ENCODE data around the gene MRPS18A.
"Not testable (repeated sequence)": the region's sequence is repeated elsewhere in the genome, so short reads cannot be mapped to it uniquely, and the experiment has no call there.

Gene MRPS18A

GRCh38 chr6:43716099-43716498 lies 28.5 kb upstream of the MRPS18A start:
- DNase-seq, result no peak

DNA sequence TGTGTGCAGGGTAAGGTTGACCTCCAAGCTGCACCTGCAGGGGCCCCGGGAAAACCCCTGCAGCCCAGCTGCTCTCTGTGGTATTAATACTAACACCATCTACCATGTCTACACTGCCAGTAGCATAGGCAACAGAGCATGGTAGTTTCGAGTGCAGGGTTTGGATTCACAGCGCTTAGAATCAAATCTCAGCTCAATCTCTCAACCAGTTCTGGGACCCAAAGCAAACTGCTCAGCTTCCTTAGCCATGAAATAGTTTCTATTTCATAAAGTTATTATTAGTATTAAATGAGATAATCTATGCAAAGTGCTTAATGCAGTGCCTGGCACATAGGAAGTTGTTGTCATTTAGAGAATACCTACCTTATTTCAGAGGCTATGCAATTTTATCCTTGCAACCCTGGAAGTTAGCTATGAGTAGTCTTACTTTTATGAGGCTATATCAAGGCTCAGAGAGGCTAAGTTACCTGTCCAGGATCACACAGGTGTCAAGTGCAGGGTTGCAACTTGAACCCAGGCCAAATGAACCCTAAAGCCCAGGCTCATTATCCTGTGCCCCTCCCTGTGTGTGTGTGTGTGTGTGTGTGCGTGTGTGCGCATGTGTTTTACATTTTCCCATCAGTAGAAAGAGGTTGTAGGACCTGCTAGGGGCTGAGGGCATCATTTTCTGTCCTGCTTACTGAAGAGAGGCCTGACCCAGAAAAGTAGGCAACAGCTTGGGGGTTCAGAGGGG lies 27.6 kb upstream of the MRPS18A start:
- DNase-seq, result no peak

DNA sequence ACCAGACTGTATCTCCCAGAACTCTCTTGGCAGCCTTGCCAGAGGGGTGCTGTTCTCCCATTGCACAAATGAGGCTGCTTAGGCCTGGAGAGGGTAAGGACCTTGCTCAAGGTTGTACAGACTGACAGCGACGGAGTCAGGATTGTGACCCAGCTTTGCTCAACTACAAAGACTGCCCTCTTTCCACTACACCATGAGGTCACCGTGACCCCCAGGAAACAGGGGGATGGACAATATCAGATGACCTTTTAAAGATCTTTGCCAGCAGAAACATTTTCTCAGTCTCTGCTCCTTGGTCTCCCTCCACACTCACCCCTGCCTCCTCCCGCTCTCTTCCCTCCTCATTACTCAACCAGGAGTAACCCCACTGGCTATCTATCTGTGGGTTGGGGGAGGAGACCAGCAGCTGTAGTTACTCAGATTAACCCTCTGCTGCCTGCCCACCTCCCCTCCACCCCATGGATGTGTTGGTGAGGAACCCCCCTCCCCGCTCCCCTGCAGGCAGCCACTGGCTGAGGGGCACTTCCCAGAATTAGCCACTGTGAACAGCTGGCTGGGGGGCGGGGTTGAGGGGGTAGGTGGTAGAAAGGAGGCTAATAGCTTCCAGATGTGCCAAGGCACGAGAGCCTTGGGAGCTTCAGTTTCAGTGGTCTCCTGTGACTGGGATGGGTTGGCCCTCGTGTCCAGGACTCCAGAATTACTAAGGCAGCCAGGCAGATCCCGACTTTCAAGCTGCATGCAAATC lies 26.9 kb upstream of the MRPS18A start:
- DNase-seq, result no peak

- DNase-seq, result no peak
These were observed 26.2 kb upstream of the MRPS18A start for GRCh38 chr6:43713643-43714310.

- no peak for DNase-seq
These were observed 25.0 kb upstream of the MRPS18A start for GRCh38 chr6:43712579-43712978.

GRCh38 chr6:43710576-43710975 lies 23.0 kb upstream of the MRPS18A start:
- DNase-seq, result no peak

GRCh38 chr6:43709654-43710303 lies 22.2 kb upstream of the MRPS18A start:
- no peak for DNase-seq

DNA sequence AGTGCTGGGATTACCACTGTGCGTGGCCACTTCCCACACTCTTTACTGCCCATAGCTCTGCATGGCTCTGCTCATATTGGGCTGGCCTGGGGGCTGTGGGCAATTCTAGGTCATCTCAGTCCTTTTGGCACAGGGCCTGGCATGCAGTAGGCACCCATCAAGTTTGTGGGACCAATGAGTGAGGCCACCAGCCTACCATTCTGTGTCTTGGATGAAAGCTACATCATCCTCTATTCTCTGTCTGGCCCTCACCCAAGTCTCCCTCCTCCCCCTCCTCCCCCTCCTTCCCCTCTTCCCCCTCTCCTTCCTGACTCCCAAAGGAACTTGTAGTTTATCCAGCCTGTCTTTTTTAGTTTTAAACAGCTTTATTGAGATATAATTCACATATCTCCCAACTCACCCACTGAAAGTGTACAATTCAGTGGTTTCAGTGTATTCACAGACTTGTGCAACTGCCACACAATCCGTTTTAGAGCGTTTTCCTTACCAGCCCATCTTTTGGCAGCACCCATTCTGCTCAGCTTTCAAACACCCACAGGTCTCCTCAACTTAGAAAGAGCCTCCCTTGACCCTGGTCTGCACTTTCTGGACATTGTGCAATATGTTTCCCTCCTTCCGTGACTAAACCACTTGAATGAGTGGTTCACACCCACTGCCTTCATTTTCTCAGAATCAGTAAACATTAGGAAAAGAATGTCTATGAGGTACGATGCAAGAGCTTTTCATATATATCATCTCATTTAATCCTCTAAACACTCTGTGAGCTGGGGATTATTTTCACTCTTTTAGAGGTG lies 21.5 kb upstream of the MRPS18A start:
- DNase-seq, result no peak

GRCh38 chr6:43707767-43708166 lies 20.2 kb upstream of the MRPS18A start:
- DNase-seq, result no peak

DNA sequence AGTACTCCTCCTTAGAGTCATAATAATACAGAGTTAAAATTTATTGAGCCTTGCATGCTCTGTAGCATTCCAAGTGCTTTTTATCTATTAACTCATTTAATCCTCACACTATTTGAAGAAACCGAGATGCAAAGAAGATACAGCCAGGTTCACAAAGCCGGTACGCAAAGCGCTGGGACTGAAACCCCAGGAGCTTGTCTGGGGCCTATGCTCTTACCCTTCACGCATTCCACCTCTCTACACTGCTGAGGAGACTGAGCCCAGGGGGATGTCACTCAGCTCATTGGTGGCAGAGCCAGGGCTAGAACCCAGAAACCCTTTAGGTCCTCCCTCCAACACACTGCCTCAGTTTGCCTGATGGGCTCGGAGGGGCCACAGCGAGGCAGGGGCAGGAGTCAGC lies 19.7 kb upstream of the MRPS18A start:
- DNase-seq, result no peak

- no peak for DNase-seq
These were observed 19.2 kb upstream of the MRPS18A start for GRCh38 chr6:43706788-43707187.

- DNase-seq, result no peak
These were observed 18.4 kb upstream of the MRPS18A start for GRCh38 chr6:43705996-43706395.

DNA sequence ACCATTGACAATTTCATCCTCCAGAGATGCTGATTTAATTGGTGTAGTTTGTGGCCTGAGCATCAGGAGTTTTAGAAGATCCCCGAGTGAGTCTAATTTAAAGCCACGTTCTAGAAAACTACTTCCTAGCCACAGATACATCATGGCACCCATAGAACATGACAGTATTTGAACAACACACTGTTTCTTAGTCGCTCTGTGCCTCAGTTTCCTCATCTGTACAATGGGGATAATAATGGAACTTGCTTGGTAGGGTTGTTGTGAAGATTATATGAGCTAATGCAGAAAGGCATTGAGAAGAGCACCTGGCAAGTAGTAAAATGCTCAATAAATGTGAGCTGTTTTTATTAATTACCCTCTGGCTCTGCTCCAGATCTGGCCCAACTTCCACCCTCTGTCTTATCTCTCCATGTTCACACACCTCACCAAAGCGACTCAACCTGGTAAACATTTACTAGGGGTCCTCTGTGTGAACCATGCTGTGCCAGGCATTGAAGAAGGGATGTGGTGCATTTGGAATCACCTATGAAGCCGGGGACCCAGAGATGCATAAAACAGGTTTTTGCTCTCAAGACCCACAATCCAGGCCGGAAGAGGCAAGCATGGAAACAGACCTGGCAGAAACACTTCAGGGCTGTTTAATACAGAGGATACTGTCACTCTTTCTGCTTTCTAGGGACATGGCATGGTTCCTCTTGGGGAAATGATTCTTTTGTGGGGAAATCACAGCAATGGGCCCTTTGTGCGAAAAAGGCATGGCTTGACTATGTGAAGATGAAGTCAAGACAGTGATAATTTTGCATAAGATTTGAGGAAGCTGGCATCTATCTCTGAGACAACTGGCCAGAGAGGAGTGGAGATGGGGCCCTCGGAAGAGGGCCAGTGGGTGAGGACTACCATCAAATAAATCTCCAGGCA lies 16.2 kb upstream of the MRPS18A start:
- DNase-seq, result no peak

GRCh38 chr6:43702534-43703440 lies 15.2 kb upstream of the MRPS18A start:
- peak; percentile 19 for DNase-seq

DNA sequence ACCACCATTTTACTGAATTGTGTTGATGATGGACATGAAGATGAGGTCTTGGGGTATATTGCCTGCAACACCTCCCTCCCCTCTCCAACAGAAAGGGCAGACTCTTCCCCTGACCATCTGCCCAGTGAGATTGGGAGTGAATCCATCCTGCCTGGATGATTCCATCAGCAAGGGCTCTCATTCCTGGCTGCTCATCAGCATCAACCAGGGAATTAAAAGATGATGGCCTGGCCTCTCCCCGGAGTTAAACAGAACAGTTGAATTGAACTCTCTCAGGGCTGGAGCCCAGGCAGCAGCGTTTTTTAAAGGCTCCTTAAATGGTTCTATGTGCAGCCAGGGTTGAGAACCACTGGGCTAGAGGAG lies 14.6 kb upstream of the MRPS18A start:
- no peak for DNase-seq

- DNase-seq, result not testable (repeated sequence)
These were observed 13.5 kb upstream of the MRPS18A start for GRCh38 chr6:43700939-43701560.

DNA sequence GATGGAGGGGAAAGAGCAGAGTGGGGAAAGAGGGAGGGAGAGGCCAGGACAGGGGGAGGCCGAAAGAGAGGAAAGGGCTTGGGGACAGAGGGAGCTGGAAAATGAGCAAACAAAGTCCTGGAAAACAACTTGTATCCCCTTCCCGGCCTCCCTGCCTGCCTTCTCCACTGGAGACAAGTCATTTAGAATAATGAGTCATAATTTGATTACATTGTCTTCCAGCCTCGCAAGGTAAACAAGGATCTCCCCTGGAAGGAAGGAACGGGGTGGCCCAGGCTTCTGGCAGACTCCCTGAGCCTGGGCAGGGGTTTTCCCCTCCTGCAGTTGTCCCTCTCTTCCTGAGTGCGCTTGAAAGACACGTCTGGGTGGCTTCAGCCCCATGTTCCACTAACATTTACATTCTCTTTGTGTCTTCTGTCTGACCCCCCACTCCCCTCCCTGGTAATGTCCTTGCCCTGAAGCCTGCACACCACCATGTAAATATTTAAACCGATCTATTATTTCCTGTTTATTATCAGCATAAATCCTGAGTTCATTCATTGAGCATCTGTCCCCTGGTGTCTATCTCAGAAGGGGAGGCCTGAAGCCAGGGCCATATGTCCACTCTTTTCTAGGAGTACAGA lies 12.1 kb upstream of the MRPS18A start:
- DNase-seq, result no peak

DNA sequence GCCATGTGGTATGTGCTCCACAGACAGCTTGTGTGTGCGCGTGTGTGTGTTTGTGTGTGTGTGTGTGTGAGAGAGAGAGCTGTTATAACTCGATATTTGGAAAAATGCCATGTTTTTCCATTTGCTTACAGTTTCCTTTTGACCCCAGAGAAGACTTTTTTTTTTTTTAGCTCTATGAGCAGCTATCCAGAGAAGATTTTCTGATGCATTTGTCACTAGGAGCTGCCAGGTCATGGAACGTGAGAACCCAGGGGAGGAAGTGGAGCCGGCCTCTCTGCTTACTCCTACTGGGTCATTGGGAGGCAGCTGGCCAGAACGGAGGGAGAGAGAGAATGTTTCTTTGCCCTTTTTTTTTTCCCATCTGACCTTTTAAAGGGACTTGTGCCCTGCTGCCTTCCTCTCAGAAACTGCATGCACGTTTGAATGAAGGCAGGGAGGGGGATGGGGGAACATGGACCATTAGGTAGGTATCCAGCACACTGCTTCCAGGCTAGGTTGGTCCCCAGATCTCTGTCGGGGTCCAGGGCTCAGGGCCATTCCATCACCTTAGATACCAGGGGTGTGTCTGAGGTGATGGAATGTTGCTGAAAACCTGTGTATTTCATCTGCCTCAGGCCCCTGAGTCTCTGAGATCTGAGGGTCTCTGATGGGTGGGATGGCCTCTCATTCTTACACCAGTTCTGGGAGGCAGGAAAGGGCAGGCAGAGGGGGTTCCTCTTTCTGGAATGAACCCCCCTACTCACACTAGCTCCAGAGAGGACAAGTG lies 11.2 kb upstream of the MRPS18A start:
- DNase-seq, result no peak

DNA sequence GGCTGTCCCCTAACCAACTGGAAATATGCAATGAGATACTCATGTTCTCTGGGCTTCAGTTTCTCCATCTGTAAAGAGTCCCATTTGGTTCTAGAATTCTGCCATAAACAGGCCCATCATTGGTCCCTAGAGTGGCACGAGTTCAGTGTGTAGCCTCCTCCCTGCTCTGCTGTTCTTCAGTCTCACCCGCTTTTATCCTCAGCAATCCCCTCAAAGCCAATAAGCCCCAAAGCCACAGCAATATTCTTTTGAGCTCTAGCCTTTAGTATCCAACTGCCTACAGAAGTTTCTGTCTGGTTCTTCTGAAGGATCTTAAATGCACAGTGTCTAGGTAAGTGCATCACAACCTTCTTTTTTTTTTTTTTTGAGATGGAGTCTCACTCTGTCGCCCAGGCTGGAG lies 9.8 kb upstream of the MRPS18A start:
- DNase-seq, result no peak

All from CD4-positive, alpha-beta T cell treated with Interleukin-10 for 1 hour (primary cell).